IPS-15b (cell line): Measurements from ENCODE around the gene RBM5.

Source experiments
- H3K27me3 ChIP-seq: one replicate; pipeline ENCODE4 v1.6.1; 2013; ENCODE audit warnings: low read length; ENCODE audit not compliant: control insufficient read depth, insufficient read depth
- H3K36me3 ChIP-seq: one replicate; pipeline ENCODE4 v1.6.1; 2013; ENCODE audit warnings: low read length; ENCODE audit not compliant: control insufficient read depth, insufficient read depth
- H3K4me1 ChIP-seq: one replicate; pipeline ENCODE4 v1.6.1; 2013; ENCODE audit warnings: mild to moderate bottlenecking, low read length; ENCODE audit not compliant: control insufficient read depth, insufficient read depth
- H3K4me3 ChIP-seq: one replicate; pipeline ENCODE4 v1.5.1; 2013; ENCODE audit warnings: low read depth, low read length
- H3K9ac ChIP-seq: one replicate; pipeline ENCODE4 v1.6.1; 2013; ENCODE audit warnings: low read depth, mild to moderate bottlenecking, low read length
- H3K9me3 ChIP-seq: one replicate; pipeline ENCODE4 v1.6.1; 2013; ENCODE audit warnings: mild to moderate bottlenecking, low read length; ENCODE audit not compliant: control insufficient read depth, insufficient read depth

The RBM5 gene

DNA sequence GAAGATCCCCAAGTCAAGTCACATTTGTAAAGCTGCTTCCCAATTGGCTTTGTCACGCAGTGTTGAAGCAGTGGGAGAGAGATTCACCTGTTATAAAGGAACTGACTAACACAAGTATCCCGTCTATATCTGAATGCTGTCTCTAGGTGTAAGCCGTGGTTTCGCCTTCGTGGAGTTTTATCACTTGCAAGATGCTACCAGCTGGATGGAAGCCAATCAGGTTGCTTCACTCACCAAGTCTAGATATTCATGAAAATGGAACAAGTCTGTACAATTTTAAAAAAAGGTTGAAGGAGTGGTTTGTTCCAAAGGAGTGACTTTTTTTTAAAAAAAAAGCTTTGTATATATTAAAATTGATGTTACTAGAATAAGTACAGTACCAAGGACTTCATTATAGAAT is 11.7 kb downstream of the RBM5 start:
- no peak overlapping the region for H3K4me3 ChIP-seq
- H3K36me3 ChIP-seq, result peaks cover 55% of the 10 kb centered on the region
- no peaks in the 10 kb centered on the region for H3K9me3 ChIP-seq
- no peak overlapping the region for H3K9ac ChIP-seq
- no peaks in the 10 kb centered on the region for H3K4me1 ChIP-seq
- no peaks in the 10 kb centered on the region for H3K27me3 ChIP-seq

DNA sequence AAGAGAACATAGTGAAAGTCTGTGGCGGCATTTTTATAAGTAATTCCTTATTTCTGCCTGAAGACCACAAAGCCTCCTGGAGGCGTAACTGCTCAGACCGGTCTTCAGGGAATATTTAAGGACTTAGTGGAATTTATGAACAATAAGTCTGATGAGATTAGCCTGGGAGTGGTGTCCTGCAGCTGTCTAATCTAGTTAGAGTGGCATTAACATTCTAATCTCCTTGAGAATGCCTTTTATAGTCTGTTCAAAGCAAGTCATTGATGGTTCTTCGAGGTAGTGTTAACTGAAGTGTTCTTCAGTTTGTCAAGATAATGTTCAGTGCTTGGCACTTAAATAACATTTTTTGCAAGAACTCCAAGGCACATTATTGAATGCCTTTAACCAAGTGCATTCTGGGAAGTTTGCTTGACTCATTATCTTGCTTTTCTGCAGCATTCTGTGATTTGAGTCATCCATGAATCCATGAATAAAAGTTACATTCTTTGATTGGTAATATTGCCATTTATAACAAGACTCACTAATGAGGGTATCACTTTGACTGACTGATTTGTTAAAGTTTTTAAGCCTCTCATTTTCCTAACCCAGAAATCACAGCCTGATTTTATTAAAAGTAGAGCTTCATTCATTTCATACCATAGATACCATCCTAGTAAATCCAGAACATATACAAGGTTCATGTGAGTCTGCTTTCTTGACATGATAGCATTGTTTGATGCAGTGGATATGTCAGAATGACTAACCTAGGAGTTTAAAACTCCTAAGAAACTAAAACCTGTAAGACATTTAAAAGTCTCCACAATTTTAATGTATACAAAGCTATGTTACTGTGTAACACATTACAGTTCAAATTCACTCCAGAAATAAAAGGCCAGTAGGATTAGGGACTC is 12.5 kb downstream of the RBM5 start:
- Histone ChIP-seq H3K36me3 (peaks cover 53% of the 10 kb centered on the region), H3K9ac (no peak overlapping the region), H3K4me1 (no peaks in the 10 kb centered on the region), H3K27me3 (no peaks in the 10 kb centered on the region), H3K4me3 (no peak overlapping the region), H3K9me3 (no peaks in the 10 kb centered on the region)

DNA sequence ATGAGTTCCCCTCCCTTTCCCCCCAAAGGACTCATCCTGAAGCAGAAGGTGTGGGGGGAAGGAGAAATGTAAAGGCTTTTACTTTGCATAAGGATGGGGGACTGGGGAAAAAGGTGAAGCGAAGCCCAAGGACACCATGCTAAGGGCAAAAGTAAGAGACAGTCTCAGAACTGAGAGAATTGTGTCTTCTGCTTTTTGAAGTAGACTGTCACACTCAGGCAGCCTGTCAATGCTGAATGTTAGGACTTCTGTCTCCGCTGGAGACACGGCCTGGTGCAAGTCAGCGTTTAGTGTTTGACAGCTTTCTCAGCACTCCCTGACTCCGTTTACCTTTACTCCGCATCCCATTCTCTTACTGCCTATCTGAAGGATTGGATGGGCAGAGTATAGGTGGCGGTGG is 13.8 kb downstream of the RBM5 start:
- no peak overlapping the region for H3K9ac ChIP-seq
- no peaks in the 10 kb centered on the region for H3K4me1 ChIP-seq
- H3K36me3 ChIP-seq, result peaks cover 59% of the 10 kb centered on the region
- no peaks in the 10 kb centered on the region for H3K9me3 ChIP-seq
- H3K4me3 ChIP-seq, result no peak overlapping the region
- H3K27me3 ChIP-seq, result no peaks in the 10 kb centered on the region

DNA sequence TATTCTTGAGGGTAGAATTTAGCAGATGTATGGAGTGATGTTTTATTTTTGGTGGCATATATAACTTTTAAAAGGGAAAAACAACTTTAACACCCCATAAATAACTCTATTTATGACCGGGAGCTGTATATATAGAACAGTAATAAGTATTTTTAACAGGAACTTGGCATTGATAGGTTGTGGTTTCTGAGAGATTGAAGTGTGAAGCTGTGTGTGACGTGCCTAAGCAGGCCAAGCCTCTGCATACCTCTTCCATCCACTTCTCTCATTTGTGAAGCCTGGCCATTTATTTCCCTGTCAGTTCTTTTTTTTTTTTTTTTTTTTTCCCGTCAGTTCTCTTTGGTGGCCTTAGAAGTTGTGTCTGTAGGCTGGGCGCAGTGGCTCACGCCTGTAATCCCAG is 23.0 kb downstream of the RBM5 start:
- Histone ChIP-seq H3K27me3 (no peaks in the 10 kb centered on the region), H3K4me3 (no peak overlapping the region), H3K36me3 (peaks cover 76% of the 10 kb centered on the region), H3K4me1 (no peaks in the 10 kb centered on the region), H3K9me3 (no peaks in the 10 kb centered on the region), H3K9ac (no peak overlapping the region)

DNA sequence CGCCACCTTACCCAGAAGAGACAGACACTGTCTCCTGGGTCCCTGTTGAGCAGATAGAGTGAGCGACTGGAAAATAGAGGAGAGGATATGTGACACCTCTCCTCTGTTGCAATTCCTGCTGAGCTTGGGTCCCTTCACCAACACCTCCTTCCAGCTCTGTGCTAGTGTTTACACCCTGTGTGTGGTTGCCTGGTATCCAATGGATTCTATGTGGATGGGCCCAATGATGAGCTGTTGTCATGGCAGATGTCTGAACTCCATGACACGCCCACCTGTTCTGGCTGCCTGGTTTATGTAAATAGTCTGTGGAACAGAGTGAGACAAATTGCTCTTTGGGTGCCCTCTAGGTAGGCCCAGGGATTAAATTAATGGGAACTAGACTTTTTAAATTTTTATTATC is 23.7 kb downstream of the RBM5 start:
- Histone ChIP-seq H3K36me3 (peaks cover 76% of the 10 kb centered on the region), H3K27me3 (no peaks in the 10 kb centered on the region), H3K9ac (no peak overlapping the region), H3K4me3 (no peak overlapping the region), H3K4me1 (no peaks in the 10 kb centered on the region), H3K9me3 (no peaks in the 10 kb centered on the region)

DNA sequence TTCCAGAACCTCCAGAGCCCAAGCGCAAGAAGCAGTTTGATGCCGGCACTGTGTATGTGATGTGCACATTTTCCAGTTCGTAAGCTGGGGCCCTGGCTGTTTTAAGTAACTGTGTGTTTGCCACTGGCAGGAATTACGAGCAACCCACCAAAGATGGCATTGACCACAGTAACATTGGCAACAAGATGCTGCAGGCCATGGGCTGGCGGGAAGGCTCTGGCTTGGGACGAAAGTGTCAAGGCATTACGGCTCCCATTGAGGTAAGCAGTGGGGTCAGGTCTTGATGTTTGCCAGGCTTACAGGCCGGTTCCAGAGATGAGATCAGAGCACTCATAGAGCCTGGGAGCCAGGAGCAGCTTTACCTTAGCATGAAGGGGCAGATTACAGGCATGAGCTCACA is 28.4 kb downstream of the RBM5 start:
- no peak overlapping the region for H3K4me3 ChIP-seq
- no peaks in the 10 kb centered on the region for H3K9me3 ChIP-seq
- peaks cover 54% of the 10 kb centered on the region for H3K36me3 ChIP-seq
- no peaks in the 10 kb centered on the region for H3K27me3 ChIP-seq
- H3K4me1 ChIP-seq, result no peaks in the 10 kb centered on the region
- no peak overlapping the region for H3K9ac ChIP-seq

DNA sequence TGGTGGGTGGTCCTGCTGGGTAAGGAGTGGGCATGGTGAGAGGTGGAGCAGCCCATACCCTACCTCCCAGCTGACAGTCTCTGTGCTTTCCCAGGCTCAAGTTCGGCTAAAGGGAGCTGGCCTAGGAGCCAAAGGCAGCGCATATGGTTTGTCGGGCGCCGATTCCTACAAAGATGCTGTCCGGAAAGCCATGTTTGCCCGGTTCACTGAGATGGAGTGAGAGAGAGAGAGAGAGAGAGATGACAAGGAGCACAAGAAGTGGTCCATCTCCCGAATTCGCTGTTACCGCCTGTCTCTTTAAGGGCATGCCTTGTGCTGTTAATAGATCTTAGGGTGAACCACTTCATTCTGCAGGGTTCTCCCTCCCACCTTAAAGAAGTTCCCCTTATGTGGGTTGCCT is 29.5 kb downstream of the RBM5 start:
- Histone ChIP-seq H3K27me3 (no peaks in the 10 kb centered on the region), H3K9me3 (no peaks in the 10 kb centered on the region), H3K9ac (no peak overlapping the region), H3K4me1 (no peaks in the 10 kb centered on the region), H3K4me3 (no peak overlapping the region), H3K36me3 (peaks cover 50% of the 10 kb centered on the region)

DNA sequence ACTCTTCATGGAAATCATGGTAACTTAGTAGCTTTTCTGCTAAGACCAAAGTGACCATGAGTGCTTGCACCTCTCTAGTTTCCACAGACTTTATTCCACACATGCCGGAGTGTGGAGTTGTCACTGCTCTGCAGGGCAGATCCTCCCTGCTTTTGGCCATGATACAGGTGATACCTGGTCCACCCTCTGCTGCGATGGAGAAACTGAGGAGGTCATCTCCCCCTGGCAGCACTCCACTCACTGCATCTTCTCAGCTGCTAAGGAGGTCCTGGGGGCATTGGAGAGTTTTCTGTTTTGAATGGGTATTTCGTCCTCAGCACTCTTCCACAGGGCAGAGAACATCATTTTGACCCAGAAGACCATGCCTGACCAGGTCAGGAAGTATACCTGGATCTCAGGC is 31.1 kb downstream of the RBM5 start:
- no peaks in the 10 kb centered on the region for H3K27me3 ChIP-seq
- peaks cover 5% of the 10 kb centered on the region for H3K4me1 ChIP-seq
- H3K9me3 ChIP-seq, result no peaks in the 10 kb centered on the region
- peaks cover 37% of the 10 kb centered on the region for H3K36me3 ChIP-seq
- no peak overlapping the region for H3K9ac ChIP-seq
- H3K4me3 ChIP-seq, result no peak overlapping the region

DNA sequence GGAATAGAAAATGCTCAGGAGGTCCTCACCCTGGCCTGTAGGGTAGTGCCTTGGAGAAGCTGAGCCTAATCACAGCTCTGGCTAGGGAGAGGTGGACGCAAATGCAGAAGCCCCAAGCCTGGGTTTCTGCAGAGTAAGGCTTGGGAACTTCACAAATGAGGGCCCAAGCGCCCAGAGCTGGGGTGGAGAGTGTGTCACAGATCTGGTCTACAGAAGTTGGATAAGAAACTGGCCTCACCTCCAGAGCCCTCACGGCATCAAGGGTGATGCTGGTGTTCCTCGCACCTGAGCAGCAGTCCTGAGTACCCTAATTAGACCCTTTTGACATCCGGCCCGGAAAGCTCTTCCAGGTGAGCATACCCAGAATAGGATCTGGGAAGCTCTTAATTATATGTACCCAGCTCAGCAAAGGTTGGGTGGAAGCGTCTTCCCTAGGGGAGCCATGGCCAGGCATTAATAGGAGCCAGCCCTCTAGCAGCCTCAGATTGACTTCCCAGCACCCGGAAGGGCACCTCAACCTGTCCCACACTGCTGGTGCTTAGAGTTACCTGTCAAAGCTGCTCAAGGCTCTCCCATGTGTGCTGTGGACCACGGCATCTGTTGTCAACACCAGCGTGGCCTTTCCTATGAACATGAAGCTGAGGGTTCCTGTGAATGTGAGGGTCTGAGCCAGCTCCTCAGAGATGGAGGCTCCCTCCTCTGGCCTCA is 31.8 kb downstream of the RBM5 start:
- H3K9ac ChIP-seq, result no peak overlapping the region
- peaks cover 5% of the 10 kb centered on the region for H3K4me1 ChIP-seq
- peaks cover 30% of the 10 kb centered on the region for H3K36me3 ChIP-seq
- H3K9me3 ChIP-seq, result no peaks in the 10 kb centered on the region
- no peaks in the 10 kb centered on the region for H3K27me3 ChIP-seq
- no peak overlapping the region for H3K4me3 ChIP-seq

DNA sequence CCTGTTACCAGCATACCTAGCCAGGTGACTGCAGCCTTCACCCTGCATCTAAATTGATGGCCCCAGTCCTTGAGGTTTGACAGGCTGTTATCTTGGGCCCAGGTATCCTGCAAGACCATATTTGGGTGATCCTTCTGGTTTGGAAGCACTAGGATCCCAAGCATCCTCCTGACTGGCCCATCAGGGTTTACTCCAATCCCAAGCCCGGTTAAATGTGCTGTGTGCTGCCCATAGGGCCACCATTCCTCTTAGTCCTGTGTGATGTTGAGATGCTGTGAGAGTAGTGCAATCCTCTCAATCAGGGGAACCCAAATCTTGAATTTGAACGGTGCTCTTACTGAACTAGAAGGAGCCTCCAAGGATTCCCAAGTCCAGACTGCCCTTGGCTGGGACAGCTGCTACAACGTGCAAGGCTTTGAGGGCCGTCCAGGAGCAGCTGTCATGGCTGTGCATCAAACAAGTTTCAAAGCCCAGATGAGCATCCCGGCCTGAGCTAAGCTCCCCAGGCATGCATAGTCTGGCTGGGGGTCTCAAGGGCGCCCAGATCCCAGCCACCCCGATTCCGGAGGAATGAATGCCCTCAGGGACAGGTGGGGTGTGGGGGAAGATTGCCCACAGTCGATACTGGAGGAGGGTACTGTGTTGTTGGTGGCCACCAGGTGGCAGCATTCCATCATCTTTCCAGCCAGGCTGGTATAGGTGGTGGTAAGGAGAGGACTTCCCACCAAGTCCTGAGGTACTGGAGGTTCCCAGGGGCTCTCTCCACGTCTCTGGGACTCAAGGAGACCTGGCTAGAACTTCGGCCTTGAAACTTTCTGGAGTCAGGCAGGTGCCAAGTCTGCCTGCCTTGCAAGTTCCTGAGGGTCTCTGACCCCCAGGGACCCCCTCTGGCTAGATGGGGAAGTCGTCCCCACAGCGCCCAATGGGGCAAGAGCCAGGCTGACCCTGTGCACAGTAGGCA is 32.6 kb downstream of the RBM5 start:
- H3K9me3 ChIP-seq, result no peaks in the 10 kb centered on the region
- H3K36me3 ChIP-seq, result peaks cover 22% of the 10 kb centered on the region
- peaks cover 14% of the 10 kb centered on the region for H3K4me1 ChIP-seq
- no peak overlapping the region for H3K9ac ChIP-seq
- H3K4me3 ChIP-seq, result no peak overlapping the region
- H3K27me3 ChIP-seq, result no peaks in the 10 kb centered on the region

DNA sequence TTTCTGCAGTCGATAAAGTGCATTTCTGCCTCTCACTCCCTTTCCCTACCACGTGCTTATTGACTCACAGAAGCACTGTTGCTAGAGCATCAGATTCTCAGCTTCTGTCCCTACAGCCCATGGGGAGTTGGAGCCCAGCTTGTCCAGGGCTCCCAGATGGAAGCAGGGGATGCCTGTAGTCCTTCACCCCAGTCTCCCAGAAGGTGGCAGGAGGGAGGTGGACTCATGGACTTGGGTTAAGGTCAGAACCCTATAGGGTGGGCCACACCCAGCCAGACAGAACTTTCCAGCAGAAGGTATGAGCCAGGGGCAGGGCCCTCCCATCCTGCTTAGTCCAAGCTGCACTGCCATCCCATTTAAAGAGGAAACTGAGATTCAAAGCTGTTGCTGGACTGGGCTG is 33.4 kb downstream of the RBM5 start:
- H3K36me3 ChIP-seq, result peaks cover 15% of the 10 kb centered on the region
- no peaks in the 10 kb centered on the region for H3K27me3 ChIP-seq
- H3K9me3 ChIP-seq, result no peaks in the 10 kb centered on the region
- peaks cover 15% of the 10 kb centered on the region for H3K4me1 ChIP-seq
- H3K4me3 ChIP-seq, result no peak overlapping the region
- no peak overlapping the region for H3K9ac ChIP-seq
